Measurements from ENCODE around the gene PIGS. TPM values are rescaled to one million over a fixed set of nuclear protein-coding genes. Genes with fewer than 3 reads are reported as not detected.

PIGS gene
- total and polyA plus RNA-seq, 2 of the 13 experiments (the other 11 are each of a cell fraction or from before 2014, with no cell fraction given) = 31.7 to 42.6 TPM

GRCh38 chr17:28552176-28552999, 18.9 kb downstream of the PIGS start, which contains the start of gene UNC119 (continued):
- no peak for TF ChIP-seq THAP7 (CRISPR knock-in tag; IDR thresholded peaks at IDR 0.05)
- 0 out of 2 replicates have a peak, but pooled peaks have one; percentile 46 for TF ChIP-seq KMT2A (CRISPR knock-in tag; IDR thresholded peaks at IDR 0.05)
- no peak for TF ChIP-seq SRSF4 (IDR thresholded peaks at IDR 0.05; ENCODE audit: low read depth, low read length, poor library complexity, severe bottlenecking)
- TF ChIP-seq ZNF660 (CRISPR knock-in tag; IDR thresholded peaks at IDR 0.05; ENCODE audit: borderline replicate concordance, low read depth) = no peak
- TF ChIP-seq RARA (CRISPR knock-in tag; IDR thresholded peaks at IDR 0.05) = no peak
- no peak for TF ChIP-seq TFE3 (CRISPR knock-in tag; IDR thresholded peaks at IDR 0.05)
- TF ChIP-seq ZNF343 (CRISPR knock-in tag; IDR thresholded peaks at IDR 0.05) = no peak
- no peak for TF ChIP-seq ZKSCAN8 (CRISPR knock-in tag; IDR thresholded peaks at IDR 0.05; ENCODE audit: borderline replicate concordance)
- TF ChIP-seq ZFY (CRISPR knock-in tag; IDR thresholded peaks at IDR 0.05) = peak; percentile 91
- no peak for TF ChIP-seq MED13 (CRISPR knock-in tag; IDR thresholded peaks at IDR 0.05)
- TF ChIP-seq EHMT2 (IDR thresholded peaks at IDR 0.05; ENCODE audit: borderline replicate concordance, low read depth, low read length) = no peak
- TF ChIP-seq RBAK (CRISPR knock-in tag; IDR thresholded peaks at IDR 0.05) = no peak
- peak; percentile 22; the same call in 1 of the 2 replicates for TF ChIP-seq ZNF281 (CRISPR knock-in tag; IDR thresholded peaks at IDR 0.05; ENCODE audit: borderline replicate concordance)
- TF ChIP-seq SAP130 (CRISPR knock-in tag; IDR thresholded peaks at IDR 0.05; ENCODE audit: low read depth) = peak; percentile 70
- TF ChIP-seq BRF2 (CRISPR knock-in tag; IDR thresholded peaks at IDR 0.05) = no peak
- TF ChIP-seq ZNF354B (CRISPR knock-in tag; IDR thresholded peaks at IDR 0.05) = no peak
- no peak for TF ChIP-seq NCOA2 (CRISPR knock-in tag; IDR thresholded peaks at IDR 0.05)
- no peak for TF ChIP-seq MEF2D (CRISPR knock-in tag; IDR thresholded peaks at IDR 0.05)
- no peak for TF ChIP-seq NAIF1 (CRISPR knock-in tag; IDR thresholded peaks at IDR 0.05; ENCODE audit: borderline replicate concordance)
- no peak for TF ChIP-seq ZNF614 (CRISPR knock-in tag; IDR thresholded peaks at IDR 0.05; ENCODE audit: borderline replicate concordance)
- TF ChIP-seq NFE2L1 (CRISPR knock-in tag; IDR thresholded peaks at IDR 0.05; ENCODE audit: borderline replicate concordance) = no peak
